DND-41 (cell line): Measurements from ENCODE around the gene VWF.
A peak's percentile ranks its signal among the peaks of the same experiment; 100 is the strongest.

Experiments
- ATAC-seq: fragments of 200-7000 bp; cut with Tn5 transposase; 3 replicates; pipeline ENCODE4 v1.9.1; 2021; ENCODE audit warnings: low read depth; ENCODE audit not compliant: insufficient read depth
- DNase-seq: peaks from one replicate; pipeline ENCODE4 v3.0.0-alpha.2; 2020
- H2AFZ ChIP-seq: 2 replicates; pipeline ENCODE4 v1.6.0; 2012; ENCODE audit warnings: low read depth, low read length
- H3K27ac ChIP-seq: 2 replicates; pipeline ENCODE4 v1.5.1; 2012; ENCODE audit warnings: low read length, inconsistent platforms
- H3K27me3 ChIP-seq: fragments of 200-600 bp; sonication (generic); 2 replicates; pipeline ENCODE4 v1.6.0; 2012; ENCODE audit warnings: low read length, mild to moderate bottlenecking, inconsistent platforms; ENCODE audit not compliant: insufficient read depth, poor library complexity
- H3K36me3 ChIP-seq: 2 replicates; pipeline ENCODE4 v1.5.1; 2012; ENCODE audit warnings: low read length, inconsistent platforms; ENCODE audit not compliant: insufficient read depth
- H3K4me1 ChIP-seq: 2 replicates; pipeline ENCODE4 v1.5.1; 2012; ENCODE audit warnings: mild to moderate bottlenecking, low read length; ENCODE audit not compliant: insufficient read depth
- H3K4me2 ChIP-seq: 2 replicates; pipeline ENCODE4 v1.6.0; 2012; ENCODE audit warnings: mild to moderate bottlenecking, moderate library complexity, low read length, inconsistent platforms; ENCODE audit not compliant: insufficient read depth
- H3K4me3 ChIP-seq, 2 experiments: fragments of 200-600 bp in 1 of 2; shearing (Covaris generic) in 1 of 2; 2 replicates each; pipeline ENCODE4 v1.5.1; 2012 to 2016; ENCODE audit warnings: inconsistent platforms in 2 of 2, low read length in 2 of 2, mild to moderate bottlenecking in 2 of 2, low read depth in 1 of 2, moderate library complexity in 1 of 2
- H3K79me2 ChIP-seq: 2 replicates; pipeline ENCODE4 v1.6.0; 2012; ENCODE audit warnings: low read length, inconsistent platforms; ENCODE audit not compliant: insufficient read depth
- H3K9ac ChIP-seq: 2 replicates; pipeline ENCODE4 v1.6.0; 2012; ENCODE audit warnings: low read depth, mild to moderate bottlenecking, inconsistent platforms, low read length, moderate library complexity
- H3K9me3 ChIP-seq: 2 replicates; pipeline ENCODE4 v1.5.1; 2012; ENCODE audit warnings: low read length, moderate library complexity, mild to moderate bottlenecking, inconsistent platforms; ENCODE audit not compliant: insufficient read depth, severe bottlenecking
- H4K20me1 ChIP-seq: 2 replicates; pipeline ENCODE4 v1.6.0; 2012; ENCODE audit warnings: low read length; ENCODE audit not compliant: insufficient read depth
- EZH2 ChIP-seq: IDR thresholded peaks from 3 replicates; pipeline ENCODE4 v1.6.1; 2012; ENCODE audit warnings: borderline replicate concordance, low read depth, mild to moderate bottlenecking, moderate library complexity, low read length, inconsistent platforms; ENCODE audit not compliant: severe bottlenecking
- TF ChIP-seq, protein P1 (sequence below): IDR thresholded peaks from 2 replicates; pipeline ENCODE4 v1.5.1; 2012; ENCODE audit warnings: borderline replicate concordance, low read length, moderate library complexity, mild to moderate bottlenecking; ENCODE audit not compliant: poor library complexity, severe bottlenecking; ENCODE audit errors: extremely low read depth

VWF gene

DNA sequence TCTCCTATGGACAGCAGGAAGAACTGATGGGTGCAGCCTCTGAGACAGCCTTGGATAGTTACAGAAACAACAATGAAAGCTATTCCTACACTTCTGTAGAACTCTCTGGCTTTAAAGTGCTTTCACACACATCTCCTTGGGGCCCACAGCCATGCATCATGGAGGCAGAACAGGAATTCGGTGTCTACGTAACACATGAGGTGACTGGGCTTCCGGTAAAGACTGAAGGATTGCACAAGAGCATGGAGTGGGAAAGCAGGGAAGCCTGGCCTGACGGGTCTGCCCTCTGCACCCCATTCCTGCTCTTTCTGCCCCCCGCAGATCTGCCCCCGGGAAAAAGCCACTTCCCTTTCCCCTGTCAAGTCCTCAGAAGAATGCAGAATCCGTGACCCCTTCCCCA lies 82.6 kb downstream of the VWF start:
- Histone ChIP-seq H3K4me1 (no peaks in the 10 kb centered on the region), H3K9me3 (no peaks in the 10 kb centered on the region)
- no peak for ATAC-seq

DNA sequence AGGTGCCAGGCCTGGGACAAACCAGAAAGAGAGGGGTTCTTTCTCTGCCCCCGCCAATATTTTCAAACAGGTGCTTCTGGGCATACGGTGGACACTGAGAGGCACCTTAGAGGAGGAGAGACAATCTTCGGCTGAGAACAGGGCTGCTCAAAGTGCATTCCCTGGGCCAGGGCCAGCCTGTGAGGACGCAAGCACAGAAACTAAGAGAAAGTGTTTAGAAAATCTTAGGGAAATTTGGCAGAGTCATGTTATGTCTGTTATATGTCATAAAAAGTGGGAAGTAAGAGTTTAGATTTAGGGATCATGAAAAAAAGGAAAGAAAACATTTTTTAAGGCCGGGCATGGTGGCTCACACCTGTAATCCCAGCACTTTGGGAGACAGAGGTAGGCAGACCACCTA lies 83.7 kb downstream of the VWF start:
- H3K79me2 ChIP-seq: no peaks in the 10 kb centered on the region
- no peak for ATAC-seq
- DNase-seq: no peak

More for the DNA sequence above, 82.6 kb downstream of the VWF start:
- Histone ChIP-seq H3K9ac (no peak overlapping the region), H3K79me2 (no peaks in the 10 kb centered on the region), H3K4me2 (no peak overlapping the region), H3K4me3 (no peak overlapping the region), H2AFZ (no peak overlapping the region), H4K20me1 (no peaks in the 10 kb centered on the region), H3K36me3 (no peaks in the 10 kb centered on the region), H3K27me3 (peaks cover 19% of the 10 kb centered on the region), H3K27ac (no peak overlapping the region)
- no peak for TF ChIP-seq EZH2
- TF ChIP-seq, protein P1, sequence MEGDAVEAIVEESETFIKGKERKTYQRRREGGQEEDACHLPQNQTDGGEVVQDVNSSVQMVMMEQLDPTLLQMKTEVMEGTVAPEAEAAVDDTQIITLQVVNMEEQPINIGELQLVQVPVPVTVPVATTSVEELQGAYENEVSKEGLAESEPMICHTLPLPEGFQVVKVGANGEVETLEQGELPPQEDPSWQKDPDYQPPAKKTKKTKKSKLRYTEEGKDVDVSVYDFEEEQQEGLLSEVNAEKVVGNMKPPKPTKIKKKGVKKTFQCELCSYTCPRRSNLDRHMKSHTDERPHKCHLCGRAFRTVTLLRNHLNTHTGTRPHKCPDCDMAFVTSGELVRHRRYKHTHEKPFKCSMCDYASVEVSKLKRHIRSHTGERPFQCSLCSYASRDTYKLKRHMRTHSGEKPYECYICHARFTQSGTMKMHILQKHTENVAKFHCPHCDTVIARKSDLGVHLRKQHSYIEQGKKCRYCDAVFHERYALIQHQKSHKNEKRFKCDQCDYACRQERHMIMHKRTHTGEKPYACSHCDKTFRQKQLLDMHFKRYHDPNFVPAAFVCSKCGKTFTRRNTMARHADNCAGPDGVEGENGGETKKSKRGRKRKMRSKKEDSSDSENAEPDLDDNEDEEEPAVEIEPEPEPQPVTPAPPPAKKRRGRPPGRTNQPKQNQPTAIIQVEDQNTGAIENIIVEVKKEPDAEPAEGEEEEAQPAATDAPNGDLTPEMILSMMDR: no peak
- no peak for DNase-seq

DNA sequence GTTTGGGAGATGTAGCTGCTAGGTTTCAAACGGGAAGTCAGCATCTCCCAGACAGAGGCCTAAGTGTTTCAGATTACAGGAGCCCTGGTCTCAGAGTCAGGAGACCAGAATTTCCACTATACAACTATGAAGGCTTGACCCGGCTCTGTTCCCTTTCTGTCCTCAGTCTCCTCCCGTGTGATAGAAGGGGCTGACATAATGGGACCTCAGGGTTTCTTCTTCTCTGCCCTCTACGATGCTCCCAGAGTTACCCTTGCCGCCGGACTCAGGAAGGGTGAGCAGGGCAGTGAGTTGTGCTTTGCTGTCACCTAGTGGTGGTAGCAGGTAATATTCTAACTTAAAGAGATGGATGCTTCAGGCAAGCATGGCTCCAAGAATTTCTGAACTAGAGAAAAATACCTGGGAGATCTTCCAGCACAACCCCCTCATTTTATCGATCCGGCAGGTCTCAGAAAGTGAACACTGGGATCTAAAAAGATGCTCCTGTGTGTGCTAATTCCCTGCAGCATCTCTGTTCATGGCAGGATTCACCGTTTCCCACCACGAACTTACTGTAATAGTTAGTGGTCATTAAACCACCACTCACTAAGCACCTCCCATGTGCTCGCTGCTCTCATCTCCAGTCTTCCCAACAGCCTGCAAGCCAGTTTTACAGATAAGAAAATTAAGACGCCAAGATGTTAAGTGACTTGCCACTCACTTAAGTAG lies 84.4 kb downstream of the VWF start:
- Histone ChIP-seq H4K20me1 (no peaks in the 10 kb centered on the region), H3K36me3 (no peaks in the 10 kb centered on the region), H3K4me1 (no peaks in the 10 kb centered on the region), H3K27me3 (peaks cover 9% of the 10 kb centered on the region), H3K4me3 (no peak overlapping the region), H3K27ac (no peak overlapping the region), H3K9me3 (no peaks in the 10 kb centered on the region), H2AFZ (no peak overlapping the region), H3K79me2 (no peaks in the 10 kb centered on the region), H3K4me2 (no peak overlapping the region), H3K9ac (no peak overlapping the region)
- peak; percentile 91 for ATAC-seq
- peak; percentile 53 for DNase-seq
- no peak for TF ChIP-seq EZH2
- TF ChIP-seq, protein P1: peak; percentile 89

More for the DNA sequence above, 83.7 kb downstream of the VWF start:
- Histone ChIP-seq H3K27ac (no peak overlapping the region), H3K9ac (no peak overlapping the region), H3K9me3 (no peaks in the 10 kb centered on the region), H3K27me3 (peaks cover 14% of the 10 kb centered on the region), H3K4me1 (no peaks in the 10 kb centered on the region), H4K20me1 (no peaks in the 10 kb centered on the region), H3K36me3 (no peaks in the 10 kb centered on the region), H2AFZ (no peak overlapping the region), H3K4me2 (no peak overlapping the region), H3K4me3 (no peak overlapping the region)
- TF ChIP-seq, protein P1: no peak
- no peak for TF ChIP-seq EZH2

DNA sequence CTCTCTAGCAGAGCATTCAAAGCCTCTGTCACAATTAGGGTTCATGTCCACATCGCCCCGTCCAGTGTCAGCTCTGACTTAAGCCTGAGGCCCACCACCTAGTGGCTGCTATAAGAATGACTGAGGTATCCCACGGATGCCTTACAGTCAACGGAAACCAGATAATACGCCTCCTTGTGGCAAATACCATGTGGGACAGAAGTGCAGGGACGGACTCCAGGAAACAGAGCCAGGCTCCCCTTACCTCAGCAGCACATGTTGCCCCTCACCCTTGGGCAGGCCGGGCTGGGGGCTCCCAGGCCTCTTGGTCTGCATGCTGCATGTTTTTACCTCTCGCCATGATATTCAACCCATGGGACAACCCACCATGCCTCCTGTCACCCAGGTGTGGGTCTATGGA lies 86.3 kb downstream of the VWF start:
- Histone ChIP-seq H3K4me3 (no peak overlapping the region), H3K27me3 (peaks cover under 1% of the 10 kb centered on the region)
- ATAC-seq: no peak

More for the DNA sequence above, 86.3 kb downstream of the VWF start:
- H3K9ac ChIP-seq: no peak overlapping the region
- no peaks in the 10 kb centered on the region for H3K4me1 ChIP-seq
- H2AFZ ChIP-seq: no peak overlapping the region
- H3K36me3 ChIP-seq: no peaks in the 10 kb centered on the region
- H3K79me2 ChIP-seq: no peaks in the 10 kb centered on the region
- no peak overlapping the region for H3K4me2 ChIP-seq
- H4K20me1 ChIP-seq: no peaks in the 10 kb centered on the region
- TF ChIP-seq EZH2: no peak
- TF ChIP-seq, protein P1: peak; percentile 56
- no peaks in the 10 kb centered on the region for H3K9me3 ChIP-seq
- H3K27ac ChIP-seq: no peak overlapping the region
- DNase-seq: no peak
